ENCODE measurements around the gene CORO7.

DNA sequence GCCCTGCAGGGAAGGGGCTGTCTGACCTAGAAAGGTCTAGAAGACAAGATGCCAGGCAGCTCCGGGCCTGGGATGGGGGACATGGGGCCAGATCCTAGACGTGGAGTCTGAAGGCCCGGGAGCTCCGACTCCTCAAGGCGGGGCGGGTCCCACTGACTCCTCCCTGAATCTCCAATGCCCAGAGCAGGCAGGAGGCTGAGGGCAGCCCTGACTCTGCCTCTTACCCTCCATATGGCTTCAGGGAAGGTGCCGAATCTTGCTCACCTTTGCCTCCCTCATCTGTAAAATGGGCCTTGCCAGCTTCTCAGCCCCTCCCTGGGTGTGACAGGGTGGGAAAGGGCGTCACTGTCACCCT is 30.0 kb downstream of the CORO7 start:
- TF ChIP-seq GABPA (IDR thresholded peaks at IDR 0.05; ENCODE audit: low read depth) (no peak), POLR2AphosphoS5 (IDR thresholded peaks at IDR 0.05; ENCODE audit: low read depth) (no peak), REST (IDR thresholded peaks at IDR 0.05; ENCODE audit: insufficient replicate concordance, low read depth) (no peak), SPI1 (IDR thresholded peaks at IDR 0.05; ENCODE audit: borderline replicate concordance, low read depth) (no peak)
- TF ChIP-seq, protein P1, sequence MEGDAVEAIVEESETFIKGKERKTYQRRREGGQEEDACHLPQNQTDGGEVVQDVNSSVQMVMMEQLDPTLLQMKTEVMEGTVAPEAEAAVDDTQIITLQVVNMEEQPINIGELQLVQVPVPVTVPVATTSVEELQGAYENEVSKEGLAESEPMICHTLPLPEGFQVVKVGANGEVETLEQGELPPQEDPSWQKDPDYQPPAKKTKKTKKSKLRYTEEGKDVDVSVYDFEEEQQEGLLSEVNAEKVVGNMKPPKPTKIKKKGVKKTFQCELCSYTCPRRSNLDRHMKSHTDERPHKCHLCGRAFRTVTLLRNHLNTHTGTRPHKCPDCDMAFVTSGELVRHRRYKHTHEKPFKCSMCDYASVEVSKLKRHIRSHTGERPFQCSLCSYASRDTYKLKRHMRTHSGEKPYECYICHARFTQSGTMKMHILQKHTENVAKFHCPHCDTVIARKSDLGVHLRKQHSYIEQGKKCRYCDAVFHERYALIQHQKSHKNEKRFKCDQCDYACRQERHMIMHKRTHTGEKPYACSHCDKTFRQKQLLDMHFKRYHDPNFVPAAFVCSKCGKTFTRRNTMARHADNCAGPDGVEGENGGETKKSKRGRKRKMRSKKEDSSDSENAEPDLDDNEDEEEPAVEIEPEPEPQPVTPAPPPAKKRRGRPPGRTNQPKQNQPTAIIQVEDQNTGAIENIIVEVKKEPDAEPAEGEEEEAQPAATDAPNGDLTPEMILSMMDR (IDR thresholded peaks at IDR 0.05; ENCODE audit: insufficient read depth, low read length) = no peak

All from HL-60 (cell line).